ENCODE data around the gene NEUROG2. TPM values are rescaled to one million over a fixed set of nuclear protein-coding genes. Genes with fewer than 3 reads are reported as not detected.

NEUROG2 gene
- total and polyA plus RNA-seq, 5 donors: not detected

DNA sequence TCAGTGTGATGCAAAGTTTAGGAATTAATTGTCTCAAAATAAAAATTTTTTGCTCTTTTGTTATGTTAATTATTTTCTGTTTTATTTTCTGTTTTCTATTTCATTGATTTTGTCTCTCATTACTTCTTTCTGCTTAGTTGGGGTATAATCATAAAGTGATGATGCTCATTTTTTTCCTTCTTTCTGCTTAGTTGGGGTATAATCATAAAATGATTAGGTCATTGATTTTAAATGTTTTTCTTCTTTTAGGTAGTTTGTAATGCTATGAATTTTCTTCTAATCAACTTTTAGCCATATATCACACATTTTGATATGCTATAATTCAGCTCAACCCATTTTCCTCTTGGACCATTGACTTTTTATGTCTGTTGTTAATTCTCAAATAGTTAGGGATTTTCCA, 43.7 kb downstream of the NEUROG2 start:
- no peaks in the 10 kb centered on the region for H3K9me3 ChIP-seq (ENCODE audit: control insufficient read depth, low read length)
- no peaks in the 10 kb centered on the region for H3K27me3 ChIP-seq (ENCODE audit: control insufficient read depth, insufficient read depth)
- H3K4me1 ChIP-seq (ENCODE audit: control insufficient read depth, insufficient read depth, low read length): no peaks in the 10 kb centered on the region
- ATAC-seq: no peak
- no peak overlapping the region for H3K4me3 ChIP-seq (ENCODE audit: low read length)
- H3K27ac ChIP-seq (ENCODE audit: low read length): no peak overlapping the region
- intact Hi-C loops (cut with DNase I): no loop called here
- no peak for DNase-seq

Other genes with a start within 250 kb of the NEUROG2 start
- gene TIFA, start 230.3 kb downstream of the NEUROG2 start, total RNA-seq: 10 to 100 TPM; 11.6 to 35.9 (median 25.9) TPM
- gene TIFA, start 230.3 kb downstream of the NEUROG2 start, polyA plus RNA-seq: 14.5 TPM
- 1 to 10 TPM; 7.7 to 8.9 (median 8.2) TPM for gene ALPK1, start 218.8 kb downstream of the NEUROG2 start, total RNA-seq
- gene ALPK1, start 218.8 kb downstream of the NEUROG2 start, polyA plus RNA-seq: 2.6 TPM
- gene ZGRF1, start 120.7 kb upstream of the NEUROG2 start, total RNA-seq: 1 to 10 TPM; 1.9 to 2.5 (median 2.4) TPM
- 1.2 TPM for gene ZGRF1, start 120.7 kb upstream of the NEUROG2 start, polyA plus RNA-seq
- gene LARP7, start 121.0 kb upstream of the NEUROG2 start, total RNA-seq: 10 to 100 TPM; 46.4 to 54.8 (median 49.5) TPM
- 57.4 TPM for gene LARP7, start 121.0 kb upstream of the NEUROG2 start, polyA plus RNA-seq